ENCODE measurements around the gene PSAP.

GRCh38 chr10:71888623-71889387 lies 37.8 kb upstream of the PSAP start:
- TF ChIP-seq CTCF (IDR thresholded peaks at IDR 0.05; ENCODE audit: low read depth, low read length, missing input control) (no peak), JUND (IDR thresholded peaks at IDR 0.05) (no peak), ZBTB33 (IDR thresholded peaks at IDR 0.05) (no peak)

All from liver (tissue), 3 donors.